ENCODE data around the gene ZBTB32. TPM values are rescaled to one million over a fixed set of nuclear protein-coding genes. Genes with fewer than 3 reads are reported as not detected.

Gene ZBTB32
- total RNA-seq, 1 experiment from 2014 or later, result not detected

DNA sequence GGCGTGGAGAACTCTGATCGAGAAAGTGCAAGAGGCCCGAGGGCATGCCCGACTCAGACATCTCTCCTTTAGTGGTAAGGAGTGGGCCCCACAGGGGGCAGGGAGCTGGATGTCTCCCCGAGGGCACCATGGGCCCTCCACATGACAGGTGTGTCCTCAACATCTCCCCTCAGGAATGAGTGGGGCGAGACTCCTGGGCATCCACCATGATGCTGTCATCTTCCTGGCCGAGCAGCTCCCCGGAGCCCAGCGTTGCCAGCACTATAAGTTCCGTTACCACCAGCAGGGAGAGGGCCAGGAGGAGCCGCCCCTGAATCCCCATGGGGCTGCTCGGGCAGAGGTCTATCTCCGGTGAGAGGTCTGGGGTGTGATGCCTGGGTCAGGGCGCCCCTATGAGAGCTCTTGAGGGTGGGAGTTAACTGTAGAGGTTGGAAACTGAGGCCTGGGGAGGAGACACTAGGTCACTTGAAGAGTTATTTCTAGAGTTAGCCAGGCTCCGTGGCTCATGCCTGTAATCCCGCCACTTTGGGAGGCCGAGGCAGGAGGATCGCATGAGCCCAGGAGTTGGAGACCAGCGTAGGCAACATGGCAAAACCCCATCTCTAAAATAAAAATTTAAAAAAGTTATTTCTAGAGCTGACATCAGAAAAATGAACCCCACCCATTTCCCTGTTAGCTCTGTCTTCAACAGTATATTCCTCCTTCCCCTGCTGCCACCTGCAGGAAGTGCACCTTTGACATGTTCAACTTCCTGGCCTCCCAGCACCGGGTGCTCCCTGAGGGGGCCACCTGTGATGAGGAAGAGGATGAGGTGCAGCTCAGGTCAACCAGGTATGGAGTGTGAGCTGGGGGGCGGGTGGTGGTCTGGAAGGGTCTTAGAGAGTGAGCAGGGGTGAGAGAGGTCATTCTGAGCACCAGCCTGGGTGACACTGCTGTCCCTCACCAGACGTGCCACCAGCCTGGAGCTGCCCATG, 32.8 kb downstream of the ZBTB32 start:
- no peak overlapping the region for H3K4me2 ChIP-seq (ENCODE audit: low read length)
- ChIA-PET CTCF (interaction anchor here (0.5 kb wide), 1 partner anchor 43 kb away, joined by 3 read pairs; no protein-coding TSS in a partner anchor), POLR2A (ENCODE audit: unreplicated experiment) (no interaction called here)
- H3K79me2 ChIP-seq (ENCODE audit: low read length), result no peaks in the 10 kb centered on the region
- ATAC-seq (no peak), DNase-seq (peak; percentile 18)
- no peak overlapping the region for H2AFZ ChIP-seq (ENCODE audit: low read length)
- no peak overlapping the region for H3K27ac ChIP-seq (ENCODE audit: low read length)
- TF ChIP-seq, protein P1, sequence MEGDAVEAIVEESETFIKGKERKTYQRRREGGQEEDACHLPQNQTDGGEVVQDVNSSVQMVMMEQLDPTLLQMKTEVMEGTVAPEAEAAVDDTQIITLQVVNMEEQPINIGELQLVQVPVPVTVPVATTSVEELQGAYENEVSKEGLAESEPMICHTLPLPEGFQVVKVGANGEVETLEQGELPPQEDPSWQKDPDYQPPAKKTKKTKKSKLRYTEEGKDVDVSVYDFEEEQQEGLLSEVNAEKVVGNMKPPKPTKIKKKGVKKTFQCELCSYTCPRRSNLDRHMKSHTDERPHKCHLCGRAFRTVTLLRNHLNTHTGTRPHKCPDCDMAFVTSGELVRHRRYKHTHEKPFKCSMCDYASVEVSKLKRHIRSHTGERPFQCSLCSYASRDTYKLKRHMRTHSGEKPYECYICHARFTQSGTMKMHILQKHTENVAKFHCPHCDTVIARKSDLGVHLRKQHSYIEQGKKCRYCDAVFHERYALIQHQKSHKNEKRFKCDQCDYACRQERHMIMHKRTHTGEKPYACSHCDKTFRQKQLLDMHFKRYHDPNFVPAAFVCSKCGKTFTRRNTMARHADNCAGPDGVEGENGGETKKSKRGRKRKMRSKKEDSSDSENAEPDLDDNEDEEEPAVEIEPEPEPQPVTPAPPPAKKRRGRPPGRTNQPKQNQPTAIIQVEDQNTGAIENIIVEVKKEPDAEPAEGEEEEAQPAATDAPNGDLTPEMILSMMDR (conservative IDR thresholded peaks at IDR 0.05; ENCODE audit: low read depth, low read length), result 0 out of 2 replicates have a peak, but pooled peaks have one; percentile 25
- no peak for TF ChIP-seq EZH2phosphoT487 (IDR thresholded peaks at IDR 0.05; ENCODE audit: borderline replicate concordance, low read length)
- no peaks in the 10 kb centered on the region for H3K27me3 ChIP-seq (ENCODE audit: low read length)
- no peaks in the 10 kb centered on the region for H3K9me2 ChIP-seq (replicated peaks; ENCODE audit: low read length)
- H4K20me1 ChIP-seq (ENCODE audit: low read length), result no peaks in the 10 kb centered on the region
- no TSS peak for BruUV-seq (replicated peaks)
- H3K9me3 ChIP-seq (ENCODE audit: low read length), result no peaks in the 10 kb centered on the region
- intact Hi-C loops (cut with micrococcal nuclease), result no loop called here
- H3K4me3 ChIP-seq (ENCODE audit: low read length), result no peak overlapping the region
- H3K9ac ChIP-seq (ENCODE audit: low read length), result no peak overlapping the region
- no peaks in the 10 kb centered on the region; the same call in 1 of the 2 replicates for H3K36me3 ChIP-seq (ENCODE audit: low read depth, low read length)
- 0 out of 2 replicates have a peak, but pooled peaks cover 4% of the 10 kb centered on the region for H3K4me1 ChIP-seq (ENCODE audit: insufficient read depth, low read length)
- no peaks in the 10 kb centered on the region for H3F3A ChIP-seq (ENCODE audit: low read length, unreplicated experiment)

DNA sequence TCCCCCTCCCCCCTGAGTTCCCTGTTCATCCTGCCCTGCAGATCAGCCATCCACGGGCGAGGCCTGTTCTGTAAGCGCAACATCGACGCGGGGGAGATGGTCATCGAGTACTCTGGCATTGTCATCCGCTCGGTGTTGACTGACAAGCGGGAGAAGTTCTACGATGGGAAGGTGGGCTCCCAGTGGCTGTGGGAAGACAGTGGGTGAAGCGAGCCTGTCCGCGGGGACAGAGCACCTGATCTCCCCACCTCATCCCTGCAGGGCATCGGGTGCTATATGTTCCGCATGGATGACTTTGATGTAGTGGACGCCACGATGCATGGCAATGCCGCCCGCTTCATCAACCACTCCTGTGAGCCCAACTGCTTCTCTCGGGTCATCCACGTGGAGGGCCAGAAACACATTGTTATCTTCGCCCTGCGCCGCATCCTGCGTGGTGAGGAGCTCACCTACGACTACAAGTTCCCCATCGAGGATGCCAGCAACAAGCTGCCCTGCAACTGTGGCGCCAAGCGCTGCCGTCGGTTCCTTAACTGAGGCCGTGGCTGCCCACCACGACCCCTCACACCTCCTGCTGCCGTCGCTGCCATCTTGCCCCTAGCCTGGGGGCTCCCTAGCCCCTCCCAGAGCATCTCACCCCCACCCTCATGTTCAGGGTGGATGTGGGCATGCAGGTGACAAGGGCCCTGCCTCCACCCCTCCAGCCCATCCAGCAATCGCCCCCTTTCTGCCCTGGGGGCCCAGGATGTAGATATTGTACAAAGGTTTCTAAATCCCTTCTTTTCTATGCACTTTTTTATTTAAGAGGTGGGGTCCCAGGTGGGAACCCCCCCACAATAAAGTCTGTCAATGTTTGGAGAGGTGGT, 33.9 kb downstream of the ZBTB32 start:
- CTCF ChIA-PET, result no interaction called here
- H2AFZ ChIP-seq (ENCODE audit: low read length), result no peak overlapping the region

More for the DNA sequence above, 33.9 kb downstream of the ZBTB32 start:
- H3K9me2 ChIP-seq (replicated peaks; ENCODE audit: low read length), result no peaks in the 10 kb centered on the region
- no peak for ATAC-seq
- no peaks in the 10 kb centered on the region; the same call in 1 of the 2 replicates for H3K36me3 ChIP-seq (ENCODE audit: low read depth, low read length)
- H3K79me2 ChIP-seq (ENCODE audit: low read length), result no peaks in the 10 kb centered on the region
- H3K27ac ChIP-seq (ENCODE audit: low read length), result no peak overlapping the region
- no peaks in the 10 kb centered on the region for H3K27me3 ChIP-seq (ENCODE audit: low read length)
- no peak overlapping the region for H3K4me2 ChIP-seq (ENCODE audit: low read length)
- H3K4me3 ChIP-seq (ENCODE audit: low read length), result no peak overlapping the region
- H3K9ac ChIP-seq (ENCODE audit: low read length), result no peak overlapping the region
- intact Hi-C loops (cut with micrococcal nuclease), result no loop called here
- no peaks in the 10 kb centered on the region for H3F3A ChIP-seq (ENCODE audit: low read length, unreplicated experiment)
- POLR2A ChIA-PET (ENCODE audit: unreplicated experiment), result no interaction called here
- DNase-seq, result no peak
- BruUV-seq (replicated peaks), result TSS peak; percentile 43
- H4K20me1 ChIP-seq (ENCODE audit: low read length), result no peaks in the 10 kb centered on the region
- TF ChIP-seq, protein P1 (conservative IDR thresholded peaks at IDR 0.05; ENCODE audit: low read depth, low read length), result no peak
- TF ChIP-seq EZH2 (IDR thresholded peaks at IDR 0.05; ENCODE audit: low read length, unreplicated experiment), result no peak
- no peak for TF ChIP-seq EZH2phosphoT487 (IDR thresholded peaks at IDR 0.05; ENCODE audit: borderline replicate concordance, low read length)
- H3K9me3 ChIP-seq (ENCODE audit: low read length), result no peaks in the 10 kb centered on the region
- H3K4me1 ChIP-seq (ENCODE audit: insufficient read depth, low read length), result 0 out of 2 replicates have a peak, but pooled peaks cover 4% of the 10 kb centered on the region
